ENCODE data around the gene TBC1D12.
A peak's percentile ranks its signal among the peaks of the same experiment; 100 is the strongest.
"Not testable (repeated sequence)": the region's sequence is repeated elsewhere in the genome, so short reads cannot be mapped to it uniquely, and the experiment has no call there.

TBC1D12 gene

DNA sequence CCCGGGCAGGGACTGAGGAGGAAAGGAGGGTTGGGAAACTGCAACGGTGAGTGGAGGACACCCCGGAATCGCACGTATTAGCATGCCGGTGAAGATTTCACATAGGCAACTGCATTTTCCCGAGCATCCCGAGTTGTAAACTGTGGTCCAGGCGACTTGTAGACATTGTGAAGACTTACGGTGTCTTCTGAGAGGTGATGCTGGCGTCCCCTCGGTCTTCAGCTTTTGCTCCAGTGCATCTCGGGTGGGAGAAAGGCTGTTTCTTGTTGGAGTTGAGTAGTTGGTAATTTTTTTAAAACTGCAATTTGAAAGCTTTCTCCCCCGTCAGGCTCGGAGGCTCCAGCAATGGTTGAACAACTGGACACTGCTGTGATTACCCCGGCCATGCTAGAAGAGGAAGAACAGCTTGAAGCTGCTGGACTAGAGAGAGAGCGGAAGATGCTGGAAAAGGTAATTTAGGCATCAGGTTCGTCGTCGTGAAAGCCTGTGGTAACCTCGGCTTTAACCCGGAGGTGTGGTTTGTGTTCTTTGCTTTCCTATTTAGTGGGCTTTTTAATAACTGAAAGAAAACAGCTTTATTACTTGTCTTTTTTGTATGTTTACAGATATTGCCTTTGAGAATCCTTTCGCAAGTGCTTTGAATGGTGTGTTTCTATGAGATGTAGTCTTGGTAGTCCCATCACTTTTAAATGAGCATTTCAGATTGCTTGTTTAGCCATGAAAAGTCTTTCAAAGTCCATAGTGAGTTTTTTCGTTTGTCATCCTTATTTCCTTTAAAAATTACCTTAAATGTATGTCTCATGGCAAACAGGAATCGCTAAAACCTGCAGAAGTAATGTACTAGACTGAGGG lies 143.9 kb downstream of the TBC1D12 start:
- TF ChIP-seq, protein P1, sequence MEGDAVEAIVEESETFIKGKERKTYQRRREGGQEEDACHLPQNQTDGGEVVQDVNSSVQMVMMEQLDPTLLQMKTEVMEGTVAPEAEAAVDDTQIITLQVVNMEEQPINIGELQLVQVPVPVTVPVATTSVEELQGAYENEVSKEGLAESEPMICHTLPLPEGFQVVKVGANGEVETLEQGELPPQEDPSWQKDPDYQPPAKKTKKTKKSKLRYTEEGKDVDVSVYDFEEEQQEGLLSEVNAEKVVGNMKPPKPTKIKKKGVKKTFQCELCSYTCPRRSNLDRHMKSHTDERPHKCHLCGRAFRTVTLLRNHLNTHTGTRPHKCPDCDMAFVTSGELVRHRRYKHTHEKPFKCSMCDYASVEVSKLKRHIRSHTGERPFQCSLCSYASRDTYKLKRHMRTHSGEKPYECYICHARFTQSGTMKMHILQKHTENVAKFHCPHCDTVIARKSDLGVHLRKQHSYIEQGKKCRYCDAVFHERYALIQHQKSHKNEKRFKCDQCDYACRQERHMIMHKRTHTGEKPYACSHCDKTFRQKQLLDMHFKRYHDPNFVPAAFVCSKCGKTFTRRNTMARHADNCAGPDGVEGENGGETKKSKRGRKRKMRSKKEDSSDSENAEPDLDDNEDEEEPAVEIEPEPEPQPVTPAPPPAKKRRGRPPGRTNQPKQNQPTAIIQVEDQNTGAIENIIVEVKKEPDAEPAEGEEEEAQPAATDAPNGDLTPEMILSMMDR (IDR thresholded peaks at IDR 0.05; ENCODE audit: insufficient read depth, low read length, poor library complexity, severe bottlenecking): no peak
- Histone ChIP-seq H3K4me3 (replicated peaks; ENCODE audit: low read depth, low read length) (peak overlapping the region; percentile 99), H3K27me3 (replicated peaks; ENCODE audit: control insufficient read depth, insufficient read depth, low read length) (no peaks in the 10 kb centered on the region), H3K36me3 (ENCODE audit: control insufficient read depth, insufficient read depth, low read length) (no peaks in the 10 kb centered on the region)
- DNase-seq (ENCODE audit: extremely low read depth, insufficient read length): no peak

DNA sequence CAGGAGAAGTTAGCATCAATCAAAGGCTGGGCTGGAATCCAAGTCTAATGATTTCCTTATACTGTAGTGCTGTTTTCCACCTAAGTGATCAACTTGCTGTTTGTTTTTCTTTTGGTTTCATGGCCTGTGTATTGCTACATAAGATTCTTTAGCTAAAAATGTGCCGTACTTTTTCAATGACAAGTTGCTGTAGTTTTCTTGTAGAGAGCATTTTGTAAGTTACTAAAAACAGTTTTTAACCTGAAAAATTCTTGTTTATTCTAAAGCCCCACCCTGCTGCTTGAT lies 144.5 kb downstream of the TBC1D12 start:
- no peak for DNase-seq (ENCODE audit: extremely low read depth, insufficient read length)
- Histone ChIP-seq H3K27me3 (replicated peaks; ENCODE audit: control insufficient read depth, insufficient read depth, low read length) (no peaks in the 10 kb centered on the region), H3K36me3 (ENCODE audit: control insufficient read depth, insufficient read depth, low read length) (no peaks in the 10 kb centered on the region), H3K4me3 (replicated peaks; ENCODE audit: low read depth, low read length) (peak overlapping the region; percentile 99)
- TF ChIP-seq, protein P1 (IDR thresholded peaks at IDR 0.05; ENCODE audit: insufficient read depth, low read length, poor library complexity, severe bottlenecking): no peak

DNA sequence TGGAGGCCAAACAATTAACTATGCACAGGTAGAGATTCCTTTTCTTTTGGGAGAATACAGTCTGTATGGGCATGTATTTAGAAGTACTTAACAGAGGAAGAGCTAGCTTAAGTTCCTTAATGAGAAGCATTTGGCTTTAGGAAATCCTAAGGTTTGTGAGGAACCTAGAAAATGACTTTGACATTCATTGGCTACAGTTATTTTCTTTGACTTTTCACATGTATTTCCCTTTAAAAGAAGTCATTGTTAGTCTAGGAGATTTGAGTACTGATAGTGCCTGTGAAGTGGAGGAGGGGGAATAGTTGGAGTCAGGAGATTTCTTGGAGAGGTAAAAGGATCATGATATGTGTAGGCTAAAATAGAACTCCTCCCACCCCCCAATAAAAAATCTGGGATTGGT lies 146.9 kb downstream of the TBC1D12 start:
- no peaks in the 10 kb centered on the region for H3K27me3 ChIP-seq (replicated peaks; ENCODE audit: control insufficient read depth, insufficient read depth, low read length)
- no peak for DNase-seq (ENCODE audit: extremely low read depth, insufficient read length)
- H3K36me3 ChIP-seq (ENCODE audit: control insufficient read depth, insufficient read depth, low read length): peaks cover 3% of the 10 kb centered on the region; the same call in 1 of the 2 replicates
- TF ChIP-seq, protein P1 (IDR thresholded peaks at IDR 0.05; ENCODE audit: insufficient read depth, low read length, poor library complexity, severe bottlenecking): no peak
- H3K4me3 ChIP-seq (replicated peaks; ENCODE audit: low read depth, low read length): no peak overlapping the region

- not testable (repeated sequence) for H3K27me3 ChIP-seq (replicated peaks; ENCODE audit: control insufficient read depth, insufficient read depth, low read length); H3K4me3 ChIP-seq (replicated peaks; ENCODE audit: low read depth, low read length); H3K36me3 ChIP-seq (ENCODE audit: control insufficient read depth, insufficient read depth, low read length); DNase-seq (ENCODE audit: extremely low read depth, insufficient read length)
These were observed 165.5 kb downstream of the TBC1D12 start for GRCh38 chr10:94567714-94568307.

DNA sequence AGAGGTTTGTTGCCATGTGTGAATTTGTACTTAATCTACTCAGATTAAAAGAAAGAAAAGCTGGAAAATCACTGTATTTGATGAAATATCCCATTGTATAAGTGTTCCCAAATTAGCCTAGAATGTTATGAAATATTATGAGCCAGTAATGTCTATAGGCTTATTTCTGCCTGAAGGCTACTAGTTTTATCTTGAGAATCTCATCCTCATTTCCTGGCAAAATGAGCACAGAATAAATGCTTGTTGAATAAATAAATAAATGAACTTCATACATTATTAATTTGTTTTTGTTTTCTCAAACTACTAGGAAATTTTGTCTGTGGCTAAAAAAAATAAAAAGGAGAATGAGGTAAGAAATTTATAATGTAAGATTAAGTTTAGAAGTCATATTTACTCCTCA lies 168.7 kb downstream of the TBC1D12 start:
- H3K27me3 ChIP-seq (replicated peaks; ENCODE audit: control insufficient read depth, insufficient read depth, low read length): no peaks in the 10 kb centered on the region
- TF ChIP-seq, protein P1 (IDR thresholded peaks at IDR 0.05; ENCODE audit: insufficient read depth, low read length, poor library complexity, severe bottlenecking): no peak
- DNase-seq (ENCODE audit: extremely low read depth, insufficient read length): no peak
- H3K4me3 ChIP-seq (replicated peaks; ENCODE audit: low read depth, low read length): no peak overlapping the region
- H3K36me3 ChIP-seq (ENCODE audit: control insufficient read depth, insufficient read depth, low read length): peaks cover 6% of the 10 kb centered on the region

GRCh38 chr10:94571528-94571927 lies 169.2 kb downstream of the TBC1D12 start:
- no peak for DNase-seq (ENCODE audit: extremely low read depth, insufficient read length)
- H3K36me3 ChIP-seq (ENCODE audit: control insufficient read depth, insufficient read depth, low read length): peaks cover 6% of the 10 kb centered on the region
- TF ChIP-seq, protein P1 (IDR thresholded peaks at IDR 0.05; ENCODE audit: insufficient read depth, low read length, poor library complexity, severe bottlenecking): no peak
- no peaks in the 10 kb centered on the region for H3K27me3 ChIP-seq (replicated peaks; ENCODE audit: control insufficient read depth, insufficient read depth, low read length)
- H3K4me3 ChIP-seq (replicated peaks; ENCODE audit: low read depth, low read length): no peak overlapping the region
